NCI-H1694 (cell line): ENCODE data around the gene FLNA.
"Not testable (repeated sequence)": the region's sequence is repeated elsewhere in the genome, so short reads cannot be mapped to it uniquely, and the experiment has no call there.

Source experiments
- DNase-seq: peaks from one replicate; lab custom pipeline; 2025; lab: John Stamatoyannopoulos, UW

FLNA gene

GRCh38 chrX:154399527-154400368, 25.3 kb upstream of the FLNA start:
- no peak for DNase-seq

DNA sequence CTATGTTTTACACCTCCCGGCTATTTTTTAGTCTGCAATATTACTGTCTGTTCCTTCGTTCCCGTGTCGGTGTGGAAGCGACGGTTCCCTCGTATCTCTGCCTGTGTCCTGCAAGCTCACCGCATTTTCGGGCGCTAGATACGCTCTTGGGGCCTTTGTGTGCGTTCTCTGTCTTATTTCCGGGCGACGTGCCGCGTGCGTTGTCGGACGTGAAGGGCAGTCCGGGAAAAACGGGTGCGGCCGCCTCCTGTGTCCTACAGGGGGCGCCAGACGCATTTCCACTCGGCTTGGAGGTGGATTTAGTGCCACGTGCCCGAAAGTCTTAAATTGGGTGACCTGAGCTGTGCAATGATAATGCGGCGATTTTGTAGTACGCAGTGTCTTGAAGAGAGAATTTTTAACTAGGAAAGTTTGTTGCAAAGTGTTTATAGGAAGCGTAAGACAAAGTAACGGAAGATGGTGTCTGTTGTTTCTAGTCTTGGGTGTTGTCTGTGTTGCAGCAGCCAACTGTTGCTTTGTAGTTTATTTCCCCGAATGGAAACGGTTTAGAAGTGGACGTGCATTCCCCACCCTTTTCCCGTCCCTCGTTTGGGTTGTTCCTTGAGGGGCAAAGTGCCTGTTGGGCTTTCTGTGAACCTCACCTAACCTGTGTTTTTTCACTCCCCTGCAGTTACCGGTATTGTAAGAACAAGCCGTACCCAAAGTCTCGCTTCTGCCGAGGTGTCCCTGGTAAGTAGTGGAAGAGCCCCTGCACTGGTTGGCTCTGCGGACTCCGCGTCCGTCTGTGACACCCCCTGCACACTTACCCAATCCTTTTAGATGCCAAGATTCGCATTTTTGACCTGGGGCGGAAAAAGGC, 24.5 kb upstream of the FLNA start:
- DNase-seq: peak; percentile 68

- peak; percentile 94 for DNase-seq
Measured at GRCh38 chrX:154397888-154398667, 23.6 kb upstream of the FLNA start, which contains the start of gene RPL10. Gene RPL10 (plus strand): TSS chrX:154398377. CDS start chrX:154398520, 143 bp downstream.

DNA sequence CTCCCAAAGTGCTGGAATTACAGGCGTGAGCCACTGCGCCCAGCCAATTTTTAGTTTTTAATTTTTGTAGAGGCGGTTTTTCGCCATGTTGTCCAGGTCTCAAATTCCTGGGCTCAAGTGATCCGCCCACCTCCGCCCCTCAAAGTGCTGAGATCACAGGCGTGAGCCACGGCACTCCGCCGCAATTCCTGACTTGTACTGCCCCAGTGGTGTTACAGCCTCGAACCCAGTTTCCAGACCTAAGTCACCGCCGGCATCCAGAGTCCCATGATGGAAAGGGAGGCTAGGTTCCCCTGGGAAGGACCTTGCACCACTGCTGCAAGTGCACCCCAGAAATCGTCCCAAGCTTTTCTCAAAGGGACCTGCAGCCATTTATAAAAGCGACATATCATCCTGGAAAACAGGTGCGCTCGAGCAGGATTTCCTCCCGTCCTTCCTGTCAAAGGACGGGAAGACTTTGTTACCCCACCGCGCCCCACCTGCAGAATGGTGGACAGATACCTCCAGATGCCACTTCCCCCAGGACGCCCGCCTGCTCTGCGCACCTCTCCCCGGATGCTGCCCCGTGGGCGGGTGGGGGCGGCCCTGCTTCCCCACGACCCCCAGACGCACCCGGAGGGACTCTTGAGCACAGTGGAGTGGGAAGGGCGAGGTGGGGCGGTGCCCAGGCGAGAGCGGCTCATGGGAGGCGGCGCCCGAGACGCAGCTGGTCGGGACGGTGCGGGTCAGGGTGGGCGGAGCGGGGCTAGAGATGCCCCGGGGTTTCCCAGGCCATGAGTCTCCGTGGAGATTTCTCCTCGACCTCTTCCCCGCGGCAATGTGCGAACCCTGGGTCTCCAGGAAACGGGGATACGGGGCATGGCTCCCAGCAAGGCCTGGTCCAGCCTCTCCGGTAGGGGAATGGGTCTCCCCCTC, 22.8 kb upstream of the FLNA start:
- DNase-seq: peak; percentile 32

- not testable (repeated sequence) for DNase-seq
Measured at GRCh38 chrX:154396363-154396762, 21.9 kb upstream of the FLNA start.

DNA sequence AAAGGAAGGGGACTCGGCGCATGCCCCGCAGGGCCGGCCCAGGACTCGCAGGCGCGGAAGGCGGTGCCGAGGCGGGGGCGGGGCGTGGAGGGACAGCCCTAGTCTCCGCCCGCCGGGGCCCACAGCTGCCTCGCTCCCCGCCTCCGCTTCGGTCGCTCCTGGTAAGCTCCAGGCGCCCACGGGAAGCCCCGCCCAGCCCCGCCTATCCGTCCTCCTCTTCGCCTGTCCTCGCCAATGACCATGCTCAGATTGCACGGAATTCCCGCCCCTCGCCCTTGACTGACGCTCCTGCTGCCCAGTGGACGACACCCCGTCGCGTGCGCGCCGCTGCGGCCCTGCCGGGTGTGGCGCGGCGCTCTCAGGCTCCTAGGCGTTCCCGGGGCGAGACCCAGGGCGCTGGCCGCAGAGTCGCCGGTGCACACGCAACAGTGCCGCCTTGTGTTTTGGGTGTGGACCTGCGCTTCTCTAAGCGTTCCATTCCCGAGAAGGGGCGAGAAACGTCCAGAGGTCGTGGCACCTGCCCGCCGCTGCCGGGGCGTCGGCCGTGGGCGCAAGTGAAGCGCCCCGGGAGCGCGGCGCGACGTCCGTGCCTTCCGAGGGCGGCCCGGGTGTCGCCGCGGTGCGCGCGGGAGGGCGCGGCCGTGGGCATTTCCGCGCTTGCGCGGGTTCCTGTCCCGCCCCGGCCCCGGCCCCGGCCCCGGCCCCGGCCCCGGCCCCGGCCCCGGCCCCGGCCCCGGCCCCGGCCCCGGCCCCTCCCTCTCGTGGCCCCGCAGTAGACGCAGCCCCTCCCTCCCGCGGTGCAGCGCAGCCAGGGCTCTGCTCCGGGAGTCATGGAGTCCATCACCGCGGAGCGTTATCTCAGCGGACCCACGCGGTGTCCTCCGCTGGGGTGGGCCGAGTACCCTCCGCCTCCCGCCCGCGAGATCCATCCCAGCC, 15.6 kb upstream of the FLNA start:
- DNase-seq: not testable (repeated sequence)

DNA sequence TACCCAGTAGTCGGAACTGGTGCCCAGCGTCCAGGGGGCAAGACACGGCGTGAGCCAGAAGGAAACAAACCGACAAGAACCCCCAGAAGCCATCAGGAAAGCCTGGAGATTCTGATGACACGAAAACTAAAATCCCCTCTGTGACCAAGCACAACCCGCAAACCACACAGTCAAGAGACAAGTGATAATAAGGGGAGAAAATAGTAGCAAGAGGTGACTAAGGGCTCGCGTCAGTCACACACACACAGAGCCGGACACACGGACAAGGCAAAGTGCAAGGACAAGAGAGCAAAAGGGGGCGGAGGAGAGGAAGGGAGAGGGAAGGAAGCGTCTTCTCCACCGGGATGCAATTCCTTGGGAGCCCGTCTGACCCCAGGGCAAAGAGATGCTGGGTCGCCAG, 14.2 kb upstream of the FLNA start:
- not testable (repeated sequence) for DNase-seq

DNA sequence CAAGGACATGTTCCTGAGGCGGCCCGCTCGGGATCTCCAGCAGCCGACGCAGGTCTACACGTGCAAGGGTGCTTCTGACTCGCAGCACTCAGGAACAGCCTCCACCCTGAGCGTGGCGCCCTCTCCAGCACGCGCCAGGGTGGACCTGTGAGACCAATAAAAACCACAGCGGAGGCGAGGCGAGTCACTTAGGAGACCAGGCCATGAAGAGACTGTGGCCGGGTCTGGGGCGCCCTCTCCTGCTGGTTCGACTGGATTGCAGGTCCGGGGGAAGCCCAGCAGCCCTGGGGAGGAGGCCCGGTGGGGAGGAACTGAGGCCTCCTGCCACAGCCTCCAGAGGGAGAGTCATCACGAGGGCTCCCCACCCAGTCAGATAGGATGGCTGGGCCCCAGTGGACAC, 13.7 kb upstream of the FLNA start:
- DNase-seq: not testable (repeated sequence)

- no peak for DNase-seq
Measured at GRCh38 chrX:154384284-154384892, 10.0 kb upstream of the FLNA start.

- DNase-seq: no peak
Measured at GRCh38 chrX:154383359-154384283, 9.2 kb upstream of the FLNA start.

- DNase-seq: no peak
Measured at GRCh38 chrX:154382483-154383069, 8.1 kb upstream of the FLNA start.

GRCh38 chrX:154381271-154381670, 6.8 kb upstream of the FLNA start:
- no peak for DNase-seq

DNA sequence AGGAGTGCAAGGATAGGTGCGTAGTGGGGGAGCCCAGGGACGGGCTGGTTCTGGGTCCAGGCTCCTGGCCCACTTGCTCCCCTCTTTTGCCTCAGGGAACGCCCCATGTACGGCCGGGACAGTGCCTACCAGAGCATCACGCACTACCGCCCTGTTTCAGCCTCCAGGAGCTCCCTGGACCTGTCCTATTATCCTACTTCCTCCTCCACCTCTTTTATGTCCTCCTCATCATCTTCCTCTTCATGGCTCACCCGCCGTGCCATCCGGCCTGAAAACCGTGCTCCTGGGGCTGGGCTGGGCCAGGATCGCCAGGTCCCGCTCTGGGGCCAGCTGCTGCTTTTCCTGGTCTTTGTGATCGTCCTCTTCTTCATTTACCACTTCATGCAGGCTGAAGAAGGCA, 6.4 kb upstream of the FLNA start:
- no peak for DNase-seq

DNA sequence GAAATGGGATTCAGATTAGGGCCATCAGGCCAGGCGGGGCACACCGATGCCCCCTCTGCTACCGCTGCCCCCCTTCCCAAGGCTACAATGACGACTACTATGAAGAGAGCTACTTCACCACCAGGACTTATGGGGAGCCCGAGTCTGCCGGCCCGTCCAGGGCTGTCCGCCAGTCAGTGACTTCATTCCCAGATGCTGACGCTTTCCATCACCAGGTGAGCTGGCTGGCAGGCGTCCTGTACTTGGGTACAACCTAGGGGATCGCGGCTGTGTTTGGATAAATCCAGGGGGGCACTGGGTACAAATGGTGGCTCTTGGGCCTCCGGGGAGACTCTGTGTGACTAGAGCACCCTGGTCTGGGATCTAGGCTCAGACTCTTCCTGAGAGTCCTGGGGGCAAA, 5.7 kb upstream of the FLNA start:
- no peak for DNase-seq

- no peak for DNase-seq
Measured at GRCh38 chrX:154379569-154379951, 5.1 kb upstream of the FLNA start.

- peak; percentile 99 for DNase-seq
Measured at GRCh38 chrX:154378799-154379568, 4.5 kb upstream of the FLNA start, which contains the start of gene EMD. Gene EMD (plus strand): TSS chrX:154379295. CDS start chrX:154379485, 190 bp downstream.
